AG09309 (cell line): Measurements from ENCODE around the gene TOM1L1.

ENCODE experiments used
- DNase-seq: peaks from one replicate; pipeline ENCODE4 v3.0.0-alpha.2; 2010; ENCODE audit warnings: low read depth
- H3K4me3 ChIP-seq: 2 replicates; pipeline ENCODE4 v1.5.1; 2011; ENCODE audit warnings: mild to moderate bottlenecking, low read depth, low read length, moderate library complexity; ENCODE audit not compliant: control insufficient read depth
- TF ChIP-seq, protein P1 (sequence below): IDR thresholded peaks from 2 replicates; pipeline ENCODE4 v1.5.1; 2011; ENCODE audit warnings: mild to moderate bottlenecking, low read depth, low read length, inconsistent platforms; ENCODE audit not compliant: insufficient read depth, control insufficient read depth; ENCODE audit errors: missing control alignments

The TOM1L1 gene

DNA sequence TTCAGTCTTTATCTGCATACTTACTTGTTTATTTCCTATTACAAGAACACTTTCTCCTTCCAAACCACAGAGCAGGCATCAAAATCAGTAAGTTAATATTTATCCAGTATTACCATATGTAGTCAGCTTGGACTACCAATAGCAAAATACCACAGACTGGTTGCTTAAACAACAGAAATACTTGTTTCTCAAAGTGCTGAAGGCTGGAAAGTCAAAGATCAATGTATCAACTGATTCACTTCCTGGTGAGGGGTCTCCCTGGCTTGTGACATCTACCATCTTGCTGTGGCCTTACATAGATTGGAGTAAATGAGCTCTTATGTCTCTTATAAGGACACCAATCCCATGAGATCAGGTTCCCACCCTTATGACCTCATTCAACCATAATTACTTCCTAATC, 70.5 kb downstream of the TOM1L1 start:
- no peak overlapping the region for H3K4me3 ChIP-seq
- TF ChIP-seq, protein P1, sequence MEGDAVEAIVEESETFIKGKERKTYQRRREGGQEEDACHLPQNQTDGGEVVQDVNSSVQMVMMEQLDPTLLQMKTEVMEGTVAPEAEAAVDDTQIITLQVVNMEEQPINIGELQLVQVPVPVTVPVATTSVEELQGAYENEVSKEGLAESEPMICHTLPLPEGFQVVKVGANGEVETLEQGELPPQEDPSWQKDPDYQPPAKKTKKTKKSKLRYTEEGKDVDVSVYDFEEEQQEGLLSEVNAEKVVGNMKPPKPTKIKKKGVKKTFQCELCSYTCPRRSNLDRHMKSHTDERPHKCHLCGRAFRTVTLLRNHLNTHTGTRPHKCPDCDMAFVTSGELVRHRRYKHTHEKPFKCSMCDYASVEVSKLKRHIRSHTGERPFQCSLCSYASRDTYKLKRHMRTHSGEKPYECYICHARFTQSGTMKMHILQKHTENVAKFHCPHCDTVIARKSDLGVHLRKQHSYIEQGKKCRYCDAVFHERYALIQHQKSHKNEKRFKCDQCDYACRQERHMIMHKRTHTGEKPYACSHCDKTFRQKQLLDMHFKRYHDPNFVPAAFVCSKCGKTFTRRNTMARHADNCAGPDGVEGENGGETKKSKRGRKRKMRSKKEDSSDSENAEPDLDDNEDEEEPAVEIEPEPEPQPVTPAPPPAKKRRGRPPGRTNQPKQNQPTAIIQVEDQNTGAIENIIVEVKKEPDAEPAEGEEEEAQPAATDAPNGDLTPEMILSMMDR = no peak
- DNase-seq = no peak

DNA sequence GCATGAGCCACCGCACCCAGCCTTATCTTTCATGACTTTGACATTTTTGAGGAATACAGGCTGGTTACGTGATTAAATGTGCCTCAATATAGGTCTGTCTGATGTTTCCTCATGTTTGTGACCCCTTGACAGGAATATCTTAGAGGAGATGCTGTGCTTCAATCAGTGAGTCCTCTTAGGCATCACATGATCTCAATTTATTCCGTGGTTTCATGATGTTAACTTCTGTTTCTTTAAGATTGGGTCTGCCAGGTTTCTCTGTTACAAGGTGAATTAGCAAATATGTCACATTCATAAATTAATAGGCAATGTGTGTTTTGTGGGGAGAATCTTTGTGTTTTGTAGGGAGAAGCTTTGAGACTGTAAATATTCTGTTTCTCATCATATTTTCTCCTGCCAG, 71.2 kb downstream of the TOM1L1 start:
- TF ChIP-seq, protein P1 = no peak
- no peak for DNase-seq
- H3K4me3 ChIP-seq = no peak overlapping the region

DNA sequence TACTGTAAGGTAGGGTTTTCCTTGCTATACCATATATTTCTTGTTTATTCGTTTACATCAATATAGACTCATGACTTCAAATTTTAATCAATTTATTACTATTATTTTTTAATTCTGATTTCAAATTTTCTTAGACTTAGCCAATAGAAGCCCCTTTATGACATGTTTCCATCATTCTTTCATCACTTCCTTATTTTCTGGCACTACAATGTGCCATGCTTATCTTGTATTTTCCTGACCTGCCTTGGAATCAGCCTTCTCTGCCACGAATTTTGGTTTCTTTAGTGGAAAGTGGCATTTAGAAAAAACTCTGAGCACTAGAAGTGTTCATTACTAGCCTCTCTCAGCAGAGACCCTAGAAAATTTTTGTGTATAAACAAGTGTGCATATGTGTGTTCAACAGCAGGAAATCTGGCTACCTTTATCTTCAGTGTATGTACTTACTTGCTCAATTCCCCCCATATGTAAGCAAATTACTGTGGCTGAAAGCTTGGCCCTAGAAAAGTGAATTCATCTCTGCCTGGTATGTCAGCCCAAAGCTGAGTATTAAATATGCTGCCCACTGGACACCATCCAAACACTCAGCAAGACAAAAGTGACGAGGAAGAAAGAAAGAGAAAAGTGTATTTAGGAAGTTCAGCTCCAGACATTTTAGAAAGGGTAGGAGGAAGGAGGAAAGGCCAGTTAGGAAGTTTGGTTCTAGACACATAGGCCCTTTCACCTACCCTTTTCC, 71.9 kb downstream of the TOM1L1 start:
- TF ChIP-seq, protein P1 = no peak
- no peak overlapping the region for H3K4me3 ChIP-seq
- no peak for DNase-seq

DNA sequence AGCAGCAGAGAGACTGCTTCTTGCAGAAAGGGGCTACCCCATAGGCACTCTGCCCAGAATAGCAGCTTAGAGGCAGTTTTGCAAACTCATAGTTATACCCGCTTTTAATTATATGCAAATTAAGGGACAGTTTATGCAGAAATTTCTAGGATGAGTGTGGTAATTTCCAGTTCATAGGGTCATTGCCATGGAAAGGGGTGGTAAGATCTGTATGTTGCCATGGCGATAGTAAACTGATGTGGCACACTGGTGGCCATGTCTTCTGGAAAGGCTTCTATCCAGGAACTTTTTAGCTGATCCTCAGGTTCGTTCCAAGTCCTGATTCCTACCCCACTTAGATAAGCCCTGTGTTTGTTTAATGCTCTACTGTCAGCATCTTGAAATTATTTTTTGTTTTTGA, 74.1 kb downstream of the TOM1L1 start:
- no peak for DNase-seq
- TF ChIP-seq, protein P1 = no peak
- no peak overlapping the region for H3K4me3 ChIP-seq

DNA sequence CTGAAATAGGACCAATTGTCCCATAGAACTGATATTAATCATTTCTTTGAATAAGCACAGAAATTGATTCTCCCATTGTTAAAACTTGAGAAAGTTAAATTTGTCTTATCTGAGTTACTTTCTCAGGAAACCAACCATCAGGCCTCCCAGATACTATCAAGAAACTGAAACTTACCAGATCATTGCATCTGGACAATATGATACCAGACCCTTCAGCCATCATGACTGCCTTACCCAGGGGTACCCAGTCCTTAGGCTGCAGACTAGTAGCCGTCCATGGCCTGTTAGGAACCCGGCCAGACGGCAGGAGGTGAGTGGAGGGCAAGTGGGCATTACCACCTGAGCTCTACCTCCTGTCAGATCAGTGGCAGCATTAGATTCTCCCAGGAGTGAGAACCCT, 75.7 kb downstream of the TOM1L1 start:
- H3K4me3 ChIP-seq = no peak overlapping the region
- TF ChIP-seq, protein P1 = no peak
- no peak for DNase-seq

DNA sequence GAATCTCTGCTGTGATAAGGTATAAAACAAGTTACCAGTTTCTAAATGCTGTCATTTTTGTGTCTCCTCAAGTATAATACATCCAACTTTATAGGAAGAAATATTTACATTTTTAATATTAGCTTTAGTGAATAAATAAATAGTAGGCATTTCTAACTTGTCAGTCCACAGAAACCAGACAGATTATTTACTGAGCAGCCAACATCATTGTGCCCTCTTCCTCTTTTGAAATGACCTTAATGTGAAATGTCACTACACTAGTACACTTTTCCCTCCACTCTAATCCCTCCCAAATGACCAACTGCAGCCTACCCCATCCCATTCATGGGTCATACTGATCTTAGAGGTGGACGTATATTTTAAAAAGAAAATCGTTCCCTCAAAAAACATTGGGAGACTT, 77.1 kb downstream of the TOM1L1 start:
- TF ChIP-seq, protein P1 = no peak
- DNase-seq = no peak
- no peak overlapping the region for H3K4me3 ChIP-seq
